Central memory CD8-positive, alpha-beta T cell (primary cell): ENCODE measurements around the gene MVB12A.

Experiments
- ATAC-seq: fragments of 150-1000 bp; cut with Tn5 transposase; replicated peaks from 2 replicates; pipeline ENCODE4 v1.10.0; 2022; ENCODE audit warnings: mild to moderate bottlenecking, moderate FRiP score, moderate number of reproducible peaks; ENCODE audit not compliant: poor library complexity, severe bottlenecking; ENCODE audit errors: extremely low read depth
- DNase-seq, 2 donors: peaks; one replicate each; pipeline ENCODE4 v3.0.0; 2021; ENCODE audit warnings: low spot score in 2 of 2
- H3K27ac Mint-ChIP-seq: one replicate; pipeline ENCODE4 v1.8.0; 2022; ENCODE audit warnings: low read depth, mild to moderate bottlenecking, moderate library complexity, mixed read lengths
- H3K27me3 Mint-ChIP-seq: one replicate; pipeline ENCODE4 v1.8.0; 2022; ENCODE audit warnings: mixed read lengths
- H3K36me3 Mint-ChIP-seq: one replicate; pipeline ENCODE4 v1.8.0; 2022; ENCODE audit warnings: mild to moderate bottlenecking, moderate library complexity, mixed read lengths; ENCODE audit not compliant: insufficient read depth
- H3K4me1 Mint-ChIP-seq: one replicate; pipeline ENCODE4 v1.8.0; 2022; ENCODE audit warnings: mixed read lengths
- H3K4me3 Mint-ChIP-seq: one replicate; pipeline ENCODE4 v1.8.0; 2022; ENCODE audit warnings: mild to moderate bottlenecking, moderate library complexity, mixed read lengths
- H3K9me3 Mint-ChIP-seq: one replicate; pipeline ENCODE4 v1.8.0; 2022; ENCODE audit warnings: mixed read lengths

MVB12A gene

GRCh38 chr19:17393914-17394313 lies 25.9 kb upstream of the MVB12A start, which contains the start of gene CCDC194:
Gene CCDC194, minus strand, starts transcription at chr19:17394196. Its CDS starts 38 bp downstream, at chr19:17394158.
- H3K9me3 Mint-ChIP-seq, result no peaks in the 10 kb centered on the region
- no peaks in the 10 kb centered on the region for H3K27me3 Mint-ChIP-seq
- peaks cover 13% of the 10 kb centered on the region for H3K4me1 Mint-ChIP-seq
- H3K4me3 Mint-ChIP-seq, result no peak within 1 kb of the TSS
- DNase-seq, result no peak
- no peak for ATAC-seq
- peaks cover 14% of the 10 kb centered on the region for H3K36me3 Mint-ChIP-seq
- no peak within 1 kb of the TSS for H3K27ac Mint-ChIP-seq

GRCh38 chr19:17394891-17395415 lies 24.9 kb upstream of the MVB12A start:
- Mint-ChIP-seq H3K4me1 (peaks cover 13% of the 10 kb centered on the region), H3K27ac (no peak overlapping the region), H3K4me3 (no peak overlapping the region), H3K27me3 (no peaks in the 10 kb centered on the region), H3K36me3 (peaks cover 16% of the 10 kb centered on the region), H3K9me3 (no peaks in the 10 kb centered on the region)
- DNase-seq, result no peak
- no peak for ATAC-seq

- ATAC-seq, result no peak
- no peaks in the 10 kb centered on the region for H3K27me3 Mint-ChIP-seq
- H3K36me3 Mint-ChIP-seq, result peaks cover 33% of the 10 kb centered on the region
- H3K4me1 Mint-ChIP-seq, result peaks cover 8% of the 10 kb centered on the region
- peak overlapping the region; percentile 25 for H3K27ac Mint-ChIP-seq
- DNase-seq, result no peak
- H3K9me3 Mint-ChIP-seq, result no peaks in the 10 kb centered on the region
- no peak overlapping the region for H3K4me3 Mint-ChIP-seq
Observed at GRCh38 chr19:17398902-17399527, 20.8 kb upstream of the MVB12A start.

GRCh38 chr19:17401628-17402027 lies 18.2 kb upstream of the MVB12A start:
- Mint-ChIP-seq H3K27me3 (no peaks in the 10 kb centered on the region), H3K36me3 (peaks cover 30% of the 10 kb centered on the region), H3K9me3 (no peaks in the 10 kb centered on the region), H3K27ac (no peak overlapping the region), H3K4me1 (peaks cover 29% of the 10 kb centered on the region), H3K4me3 (no peak overlapping the region)
- ATAC-seq (no peak), DNase-seq (no peak)

GRCh38 chr19:17402982-17403855 lies 16.6 kb upstream of the MVB12A start:
- ATAC-seq (no peak), DNase-seq (no peak)
- H3K36me3 Mint-ChIP-seq, result peaks cover 31% of the 10 kb centered on the region
- peak overlapping the region; percentile 54 for H3K27ac Mint-ChIP-seq
- peaks cover 44% of the 10 kb centered on the region for H3K4me1 Mint-ChIP-seq
- H3K27me3 Mint-ChIP-seq, result no peaks in the 10 kb centered on the region
- H3K9me3 Mint-ChIP-seq, result no peaks in the 10 kb centered on the region
- peak overlapping the region; percentile 89 for H3K4me3 Mint-ChIP-seq

- peaks cover 44% of the 10 kb centered on the region for H3K4me1 Mint-ChIP-seq
- H3K27me3 Mint-ChIP-seq, result no peaks in the 10 kb centered on the region
- H3K27ac Mint-ChIP-seq, result peak overlapping the region; percentile 54
- peak overlapping the region; percentile 89 for H3K4me3 Mint-ChIP-seq
- no peaks in the 10 kb centered on the region for H3K9me3 Mint-ChIP-seq
- H3K36me3 Mint-ChIP-seq, result peaks cover 27% of the 10 kb centered on the region
- DNase-seq (no peak), ATAC-seq (no peak)
Observed at GRCh38 chr19:17404015-17404414, 15.8 kb upstream of the MVB12A start.

GRCh38 chr19:17404621-17405249 lies 15.1 kb upstream of the MVB12A start:
- no peak for ATAC-seq
- Mint-ChIP-seq H3K36me3 (peaks cover 27% of the 10 kb centered on the region), H3K27me3 (no peaks in the 10 kb centered on the region), H3K4me3 (peak overlapping the region; percentile 89), H3K27ac (peak overlapping the region; percentile 89), H3K9me3 (no peaks in the 10 kb centered on the region), H3K4me1 (peaks cover 44% of the 10 kb centered on the region)
- no peak for DNase-seq

GRCh38 chr19:17405250-17406045 lies 14.4 kb upstream of the MVB12A start, which contains the start of gene BST2:
Gene BST2, minus strand, starts transcription at chr19:17405630. Its CDS starts 55 bp downstream, at chr19:17405575.
- DNase-seq, result peak in 1 of 2 donors; percentile 28
- Mint-ChIP-seq H3K4me3 (peak within 1 kb of the TSS; percentile 89), H3K36me3 (peaks cover 27% of the 10 kb centered on the region), H3K4me1 (peaks cover 44% of the 10 kb centered on the region), H3K27ac (peak within 1 kb of the TSS; percentile 89), H3K27me3 (no peaks in the 10 kb centered on the region), H3K9me3 (no peaks in the 10 kb centered on the region)
- peak; percentile 89 for ATAC-seq

- Mint-ChIP-seq H3K36me3 (peaks cover 27% of the 10 kb centered on the region), H3K9me3 (no peaks in the 10 kb centered on the region), H3K4me1 (peaks cover 44% of the 10 kb centered on the region), H3K4me3 (peak overlapping the region; percentile 89), H3K27ac (peak overlapping the region; percentile 89), H3K27me3 (no peaks in the 10 kb centered on the region)
- ATAC-seq, result peak; percentile 15
- no peak for DNase-seq
Observed at GRCh38 chr19:17406046-17406886, 13.6 kb upstream of the MVB12A start.

GRCh38 chr19:17406887-17407196 lies 13.0 kb upstream of the MVB12A start:
- H3K4me1 Mint-ChIP-seq, result peaks cover 44% of the 10 kb centered on the region
- DNase-seq (no peak), ATAC-seq (no peak)
- peaks cover 28% of the 10 kb centered on the region for H3K36me3 Mint-ChIP-seq
- no peaks in the 10 kb centered on the region for H3K27me3 Mint-ChIP-seq
- no peaks in the 10 kb centered on the region for H3K9me3 Mint-ChIP-seq
- peak overlapping the region; percentile 89 for H3K4me3 Mint-ChIP-seq
- H3K27ac Mint-ChIP-seq, result peak overlapping the region; percentile 89

- Mint-ChIP-seq H3K4me3 (no peak overlapping the region), H3K27me3 (no peaks in the 10 kb centered on the region), H3K36me3 (peaks cover 26% of the 10 kb centered on the region), H3K4me1 (peaks cover 40% of the 10 kb centered on the region), H3K9me3 (no peaks in the 10 kb centered on the region), H3K27ac (no peak overlapping the region)
- ATAC-seq (no peak), DNase-seq (no peak)
Observed at GRCh38 chr19:17409990-17410389, 9.9 kb upstream of the MVB12A start.
